Nephron progenitor cell (in vitro differentiated cells): ENCODE measurements around the gene THBS1.

Experiments used
- DNase-seq: peaks from one replicate; pipeline ENCODE4 v3.0.0; 2021
- H3K27ac Mint-ChIP-seq: 2 replicates; pipeline ENCODE4 v1.8.0; 2021; ENCODE audit warnings: mild to moderate bottlenecking, moderate library complexity, mixed read lengths
- H3K27me3 Mint-ChIP-seq: 2 replicates; pipeline ENCODE4 v1.8.0; 2021; ENCODE audit warnings: mild to moderate bottlenecking, low read depth, mixed read lengths; ENCODE audit not compliant: poor library complexity
- H3K36me3 Mint-ChIP-seq: 2 replicates; pipeline ENCODE4 v1.8.0; 2021; ENCODE audit warnings: low read depth, mixed read lengths
- H3K4me1 Mint-ChIP-seq: 2 replicates; pipeline ENCODE4 v1.8.0; 2021; ENCODE audit warnings: mixed read lengths
- H3K4me3 Mint-ChIP-seq: 2 replicates; pipeline ENCODE4 v1.8.0; 2021; ENCODE audit warnings: mild to moderate bottlenecking, moderate library complexity, mixed read lengths
- H3K9me3 Mint-ChIP-seq: 2 replicates; pipeline ENCODE4 v1.8.0; 2021; ENCODE audit warnings: mild to moderate bottlenecking, moderate library complexity, mixed read lengths
- TF ChIP-seq, protein P1 (sequence below): fragments of 200-600 bp; sonication (generic); IDR thresholded peaks from 2 replicates; pipeline ENCODE4 v1.5.0; 2021; ENCODE audit warnings: antibody characterized with exemption

The THBS1 gene

DNA sequence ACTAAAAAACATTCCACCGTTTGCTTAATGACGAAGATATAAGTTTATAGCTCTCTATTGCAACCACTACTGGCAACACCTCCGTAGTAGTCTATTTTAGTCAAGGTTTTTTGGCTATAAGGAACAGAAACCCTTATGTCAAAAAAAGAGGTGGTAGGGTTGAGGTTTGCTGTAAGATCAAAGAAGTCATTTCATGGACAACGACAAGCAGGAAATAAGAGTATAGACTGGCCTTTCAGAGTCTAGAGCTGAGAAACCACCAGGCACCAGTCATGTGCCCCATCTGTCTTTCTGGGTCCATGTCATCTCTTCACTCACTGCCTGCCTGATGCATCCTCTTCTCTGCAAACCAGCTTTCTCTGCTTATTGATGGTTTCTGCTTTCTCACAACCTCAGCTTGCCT is 42.7 kb downstream of the THBS1 start:
- Mint-ChIP-seq H3K36me3 (no peaks in the 10 kb centered on the region), H3K4me1 (peaks cover 7% of the 10 kb centered on the region), H3K4me3 (no peak overlapping the region), H3K27me3 (peaks cover 3% of the 10 kb centered on the region), H3K9me3 (peaks cover 11% of the 10 kb centered on the region), H3K27ac (no peak overlapping the region)
- DNase-seq: no peak
- TF ChIP-seq, protein P1, sequence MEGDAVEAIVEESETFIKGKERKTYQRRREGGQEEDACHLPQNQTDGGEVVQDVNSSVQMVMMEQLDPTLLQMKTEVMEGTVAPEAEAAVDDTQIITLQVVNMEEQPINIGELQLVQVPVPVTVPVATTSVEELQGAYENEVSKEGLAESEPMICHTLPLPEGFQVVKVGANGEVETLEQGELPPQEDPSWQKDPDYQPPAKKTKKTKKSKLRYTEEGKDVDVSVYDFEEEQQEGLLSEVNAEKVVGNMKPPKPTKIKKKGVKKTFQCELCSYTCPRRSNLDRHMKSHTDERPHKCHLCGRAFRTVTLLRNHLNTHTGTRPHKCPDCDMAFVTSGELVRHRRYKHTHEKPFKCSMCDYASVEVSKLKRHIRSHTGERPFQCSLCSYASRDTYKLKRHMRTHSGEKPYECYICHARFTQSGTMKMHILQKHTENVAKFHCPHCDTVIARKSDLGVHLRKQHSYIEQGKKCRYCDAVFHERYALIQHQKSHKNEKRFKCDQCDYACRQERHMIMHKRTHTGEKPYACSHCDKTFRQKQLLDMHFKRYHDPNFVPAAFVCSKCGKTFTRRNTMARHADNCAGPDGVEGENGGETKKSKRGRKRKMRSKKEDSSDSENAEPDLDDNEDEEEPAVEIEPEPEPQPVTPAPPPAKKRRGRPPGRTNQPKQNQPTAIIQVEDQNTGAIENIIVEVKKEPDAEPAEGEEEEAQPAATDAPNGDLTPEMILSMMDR: no peak

DNA sequence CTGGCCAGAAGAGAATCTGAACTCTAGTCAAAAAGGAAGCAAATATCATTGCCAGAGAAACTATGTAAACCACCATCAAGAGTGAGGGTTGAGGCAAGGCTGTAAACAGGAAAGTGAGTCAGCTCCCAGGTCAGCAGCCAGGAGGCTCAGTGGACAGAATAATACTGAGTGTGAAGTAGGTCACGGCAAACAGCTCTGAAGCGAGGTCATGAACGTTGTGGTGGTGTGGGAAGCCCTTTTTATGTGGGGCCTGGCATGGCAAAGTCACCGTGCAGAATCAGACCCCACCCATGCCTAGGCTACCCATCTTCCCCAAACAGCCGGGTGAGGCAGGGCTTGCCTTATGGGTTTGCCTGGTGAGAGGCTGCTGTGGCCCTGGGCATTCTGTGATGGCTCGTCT is 43.9 kb downstream of the THBS1 start:
- Mint-ChIP-seq H3K9me3 (peaks cover 8% of the 10 kb centered on the region), H3K4me1 (peaks cover 19% of the 10 kb centered on the region), H3K27ac (no peak overlapping the region), H3K27me3 (peaks cover 3% of the 10 kb centered on the region), H3K36me3 (no peaks in the 10 kb centered on the region), H3K4me3 (no peak overlapping the region)
- DNase-seq: no peak
- TF ChIP-seq, protein P1: no peak

DNA sequence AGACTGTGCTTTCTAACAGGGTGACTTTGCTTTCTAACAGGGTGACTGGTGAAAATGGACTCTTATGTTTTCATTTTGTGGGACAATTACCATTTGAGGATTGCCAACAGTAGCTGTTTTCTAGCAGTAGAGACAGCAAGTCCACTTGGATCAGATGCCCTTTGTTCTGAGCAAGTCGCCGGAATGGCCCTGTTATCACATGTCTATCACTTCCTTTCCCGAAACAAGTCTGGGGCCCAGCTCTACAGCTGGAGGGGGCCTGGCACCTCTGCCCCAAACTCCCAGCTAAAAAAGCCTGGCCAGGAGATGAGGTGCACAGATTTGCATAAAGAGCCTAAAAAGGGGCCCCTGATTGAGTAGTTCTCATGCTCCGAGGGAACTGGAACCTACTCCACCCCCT is 44.6 kb downstream of the THBS1 start:
- Mint-ChIP-seq H3K27ac (no peak overlapping the region), H3K4me3 (no peak overlapping the region), H3K9me3 (peaks cover 6% of the 10 kb centered on the region), H3K4me1 (peaks cover 19% of the 10 kb centered on the region), H3K27me3 (peaks cover 3% of the 10 kb centered on the region), H3K36me3 (no peaks in the 10 kb centered on the region)
- no peak for DNase-seq
- TF ChIP-seq, protein P1: no peak

DNA sequence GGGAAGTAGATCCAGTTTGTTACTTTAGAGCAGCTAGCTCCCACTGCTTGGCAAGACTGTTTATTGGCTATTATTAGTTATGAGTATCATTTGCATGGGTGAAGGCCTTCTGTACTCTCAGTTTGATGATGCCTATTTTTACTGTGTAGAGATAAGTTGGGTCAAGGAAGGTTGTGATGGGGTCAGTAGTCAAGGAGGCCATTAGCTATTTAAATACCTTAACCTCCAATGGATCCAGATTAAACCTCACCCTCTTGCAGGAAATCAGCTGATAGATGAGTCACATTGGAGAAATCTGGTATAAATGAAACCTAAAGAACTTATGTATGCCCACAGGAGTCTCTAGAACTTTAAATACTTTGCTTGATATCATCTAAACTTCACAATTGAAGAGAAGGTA is 45.0 kb downstream of the THBS1 start:
- H3K36me3 Mint-ChIP-seq: no peaks in the 10 kb centered on the region
- H3K4me3 Mint-ChIP-seq: no peak overlapping the region
- H3K27ac Mint-ChIP-seq: no peak overlapping the region
- no peak for DNase-seq
- peaks cover 19% of the 10 kb centered on the region for H3K4me1 Mint-ChIP-seq
- peaks cover 3% of the 10 kb centered on the region for H3K27me3 Mint-ChIP-seq
- TF ChIP-seq, protein P1: no peak
- H3K9me3 Mint-ChIP-seq: peaks cover 6% of the 10 kb centered on the region

DNA sequence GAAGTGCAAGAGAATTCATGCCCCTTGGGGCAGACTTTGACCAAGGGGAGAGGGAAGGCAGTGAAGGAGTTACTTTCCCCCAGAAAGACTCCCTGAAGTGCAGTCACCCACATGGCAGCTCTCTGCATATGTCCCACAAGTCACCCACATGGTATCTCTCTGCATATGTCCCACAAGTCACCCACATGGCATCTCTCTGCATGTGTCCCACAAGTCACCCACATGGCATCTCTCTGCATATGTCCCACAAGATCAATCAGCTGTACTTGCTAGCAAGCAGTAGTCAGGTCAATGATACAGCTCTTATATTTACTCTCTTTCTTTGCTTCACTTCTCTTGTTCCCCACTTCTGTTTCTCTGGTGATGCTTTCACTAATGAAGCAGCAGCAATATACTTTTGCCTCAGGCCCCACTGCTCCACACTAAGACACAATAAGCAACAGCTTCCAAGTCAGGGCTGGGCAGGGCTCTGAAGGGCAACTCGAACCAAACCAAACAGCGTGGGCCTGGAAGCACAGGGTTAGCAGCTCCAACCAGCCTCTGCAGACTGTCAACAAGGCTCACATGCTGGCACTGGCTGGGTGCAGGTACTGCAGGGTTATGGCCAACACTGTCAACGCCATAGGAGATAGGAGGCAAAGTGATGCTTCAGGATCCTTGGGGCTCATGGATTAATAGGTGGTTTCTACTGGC is 46.7 kb downstream of the THBS1 start:
- peaks cover 7% of the 10 kb centered on the region for H3K27me3 Mint-ChIP-seq
- no peak overlapping the region for H3K27ac Mint-ChIP-seq
- no peak overlapping the region for H3K4me3 Mint-ChIP-seq
- peaks cover 6% of the 10 kb centered on the region for H3K9me3 Mint-ChIP-seq
- no peak for DNase-seq
- peaks cover 19% of the 10 kb centered on the region for H3K4me1 Mint-ChIP-seq
- TF ChIP-seq, protein P1: no peak
- H3K36me3 Mint-ChIP-seq: no peaks in the 10 kb centered on the region

DNA sequence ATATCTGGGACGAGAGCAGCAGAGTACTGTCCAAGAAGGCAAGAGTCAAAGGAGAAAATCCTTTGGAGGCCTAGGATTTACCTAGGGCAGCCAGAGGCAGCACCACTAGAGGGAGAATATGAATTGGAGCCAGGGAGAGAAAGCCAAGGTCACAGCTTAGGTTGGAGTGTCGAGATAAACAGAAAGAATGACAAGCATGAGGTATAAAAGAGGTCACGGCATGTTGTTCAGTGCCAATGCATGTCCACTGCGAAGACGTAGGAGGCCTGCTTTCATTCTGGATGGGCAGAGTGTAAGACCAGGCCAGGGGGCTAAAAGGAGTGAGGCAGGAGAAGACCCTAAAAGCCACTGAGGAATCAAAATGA is 47.2 kb downstream of the THBS1 start:
- peaks cover 6% of the 10 kb centered on the region for H3K9me3 Mint-ChIP-seq
- DNase-seq: no peak
- no peak overlapping the region for H3K27ac Mint-ChIP-seq
- no peaks in the 10 kb centered on the region for H3K36me3 Mint-ChIP-seq
- TF ChIP-seq, protein P1: no peak
- H3K4me3 Mint-ChIP-seq: no peak overlapping the region
- peaks cover 19% of the 10 kb centered on the region for H3K4me1 Mint-ChIP-seq
- H3K27me3 Mint-ChIP-seq: peaks cover 7% of the 10 kb centered on the region
